ENCODE data around the gene OPCML. TPM values are rescaled to one million over a fixed set of nuclear protein-coding genes. Genes with fewer than 3 reads are reported as not detected.

The OPCML gene
- total RNA-seq, 1 experiment from 2014 or later, result not detected

DNA sequence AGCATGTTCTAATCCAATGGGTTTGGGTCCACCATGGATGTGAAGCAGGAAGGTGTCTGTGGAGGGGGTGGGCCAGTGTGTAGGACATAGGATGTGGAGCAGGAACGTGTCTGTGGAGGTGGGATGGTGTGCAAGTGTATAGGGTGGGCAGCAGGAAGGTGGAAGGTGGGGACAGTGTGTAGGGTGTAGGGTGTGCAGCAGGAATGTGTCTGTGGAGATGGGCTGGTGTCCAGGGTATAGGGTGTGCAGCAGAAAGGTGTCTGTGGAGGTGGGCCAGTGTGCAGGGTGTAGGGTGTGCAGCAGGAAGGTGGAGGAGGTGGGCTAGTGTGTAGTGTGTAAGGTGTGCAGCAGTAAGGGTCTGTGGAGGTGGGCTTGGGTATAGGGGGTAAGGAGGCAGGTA is 1093.9 kb downstream of the OPCML start:
- Histone ChIP-seq H3K9me2 (ENCODE audit: insufficient read depth) (no peaks in the 10 kb centered on the region), H3K27me3 (ENCODE audit: insufficient read depth, low read depth) (no peaks in the 10 kb centered on the region), H3F3A (ENCODE audit: insufficient read depth, low read depth) (no peaks in the 10 kb centered on the region), H4K20me1 (ENCODE audit: insufficient read depth) (no peaks in the 10 kb centered on the region), H2AFZ (no peak overlapping the region), H3K27ac (no peak overlapping the region), H3K79me2 (ENCODE audit: low read depth) (no peaks in the 10 kb centered on the region), H3K4me2 (no peak overlapping the region), H3K4me3 (no peak overlapping the region), H3K9me3 (ENCODE audit: insufficient read depth, low read depth) (no peaks in the 10 kb centered on the region), H3K36me3 (ENCODE audit: low read depth) (no peaks in the 10 kb centered on the region), H3K4me1 (replicated peaks; ENCODE audit: insufficient read depth) (no peaks in the 10 kb centered on the region)
- DNase-seq, result no peak
- intact Hi-C loops (cut with micrococcal nuclease; ENCODE audit: unreplicated experiment), result no loop called here
- CTCF ChIA-PET, result no interaction called here
- TF ChIP-seq EZH2 (IDR thresholded peaks at IDR 0.05; ENCODE audit: low read depth), result no peak
- TF ChIP-seq, protein P1, sequence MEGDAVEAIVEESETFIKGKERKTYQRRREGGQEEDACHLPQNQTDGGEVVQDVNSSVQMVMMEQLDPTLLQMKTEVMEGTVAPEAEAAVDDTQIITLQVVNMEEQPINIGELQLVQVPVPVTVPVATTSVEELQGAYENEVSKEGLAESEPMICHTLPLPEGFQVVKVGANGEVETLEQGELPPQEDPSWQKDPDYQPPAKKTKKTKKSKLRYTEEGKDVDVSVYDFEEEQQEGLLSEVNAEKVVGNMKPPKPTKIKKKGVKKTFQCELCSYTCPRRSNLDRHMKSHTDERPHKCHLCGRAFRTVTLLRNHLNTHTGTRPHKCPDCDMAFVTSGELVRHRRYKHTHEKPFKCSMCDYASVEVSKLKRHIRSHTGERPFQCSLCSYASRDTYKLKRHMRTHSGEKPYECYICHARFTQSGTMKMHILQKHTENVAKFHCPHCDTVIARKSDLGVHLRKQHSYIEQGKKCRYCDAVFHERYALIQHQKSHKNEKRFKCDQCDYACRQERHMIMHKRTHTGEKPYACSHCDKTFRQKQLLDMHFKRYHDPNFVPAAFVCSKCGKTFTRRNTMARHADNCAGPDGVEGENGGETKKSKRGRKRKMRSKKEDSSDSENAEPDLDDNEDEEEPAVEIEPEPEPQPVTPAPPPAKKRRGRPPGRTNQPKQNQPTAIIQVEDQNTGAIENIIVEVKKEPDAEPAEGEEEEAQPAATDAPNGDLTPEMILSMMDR (conservative IDR thresholded peaks at IDR 0.05), result no peak
- POLR2A ChIA-PET (ENCODE audit: unreplicated experiment), result no interaction called here
- BruUV-seq (replicated peaks), result no TSS peak

DNA sequence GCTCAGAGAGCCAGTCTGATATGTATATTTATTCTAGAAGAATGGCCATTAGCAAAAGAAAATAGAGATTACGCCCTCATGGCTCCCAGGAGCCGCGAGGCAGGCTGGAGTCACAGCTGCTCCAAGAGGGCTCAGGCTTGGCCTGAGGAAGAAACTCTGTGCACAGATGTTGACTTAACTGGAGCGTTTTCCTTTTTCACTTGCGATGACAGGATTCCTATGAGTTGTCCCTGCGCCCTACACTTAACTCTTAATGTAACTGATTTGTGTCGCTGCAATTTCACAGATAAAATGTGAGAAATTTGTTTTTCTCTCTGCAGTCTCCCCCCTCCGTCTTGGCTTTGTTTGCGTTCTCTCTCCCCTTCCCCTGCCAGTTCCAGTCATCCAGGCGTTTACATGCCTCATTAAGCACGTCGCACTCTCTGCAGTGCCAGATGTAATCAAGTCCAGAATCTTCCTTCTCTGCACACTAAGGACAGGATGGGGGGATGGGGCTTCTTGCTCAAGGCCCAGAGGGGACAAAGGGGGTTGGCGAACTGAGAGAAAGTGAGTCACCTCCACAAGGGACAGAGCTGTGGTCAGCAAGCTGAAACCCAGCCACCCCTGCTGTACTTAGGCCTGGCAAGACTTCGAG is 1101.8 kb downstream of the OPCML start:
- H3K9me2 ChIP-seq (ENCODE audit: insufficient read depth), result no peaks in the 10 kb centered on the region
- H3F3A ChIP-seq (ENCODE audit: insufficient read depth, low read depth), result no peaks in the 10 kb centered on the region
- BruUV-seq (replicated peaks), result no TSS peak
- intact Hi-C loops (cut with micrococcal nuclease; ENCODE audit: unreplicated experiment), result no loop called here
- TF ChIP-seq, protein P1 (conservative IDR thresholded peaks at IDR 0.05), result no peak
- no peak for TF ChIP-seq EZH2 (IDR thresholded peaks at IDR 0.05; ENCODE audit: low read depth)
- H4K20me1 ChIP-seq (ENCODE audit: insufficient read depth), result no peaks in the 10 kb centered on the region
- no peaks in the 10 kb centered on the region for H3K36me3 ChIP-seq (ENCODE audit: low read depth)
- no peaks in the 10 kb centered on the region for H3K4me1 ChIP-seq (replicated peaks; ENCODE audit: insufficient read depth)
- H3K4me3 ChIP-seq, result no peak overlapping the region
- no peaks in the 10 kb centered on the region for H3K9me3 ChIP-seq (ENCODE audit: insufficient read depth, low read depth)
- H3K79me2 ChIP-seq (ENCODE audit: low read depth), result no peaks in the 10 kb centered on the region
- CTCF ChIA-PET, result no interaction called here
- H3K27me3 ChIP-seq (ENCODE audit: insufficient read depth, low read depth), result peaks cover 14% of the 10 kb centered on the region
- no peak overlapping the region for H2AFZ ChIP-seq
- no peak overlapping the region for H3K27ac ChIP-seq
- POLR2A ChIA-PET (ENCODE audit: unreplicated experiment), result no interaction called here
- H3K4me2 ChIP-seq, result no peak overlapping the region
- no peak for DNase-seq

DNA sequence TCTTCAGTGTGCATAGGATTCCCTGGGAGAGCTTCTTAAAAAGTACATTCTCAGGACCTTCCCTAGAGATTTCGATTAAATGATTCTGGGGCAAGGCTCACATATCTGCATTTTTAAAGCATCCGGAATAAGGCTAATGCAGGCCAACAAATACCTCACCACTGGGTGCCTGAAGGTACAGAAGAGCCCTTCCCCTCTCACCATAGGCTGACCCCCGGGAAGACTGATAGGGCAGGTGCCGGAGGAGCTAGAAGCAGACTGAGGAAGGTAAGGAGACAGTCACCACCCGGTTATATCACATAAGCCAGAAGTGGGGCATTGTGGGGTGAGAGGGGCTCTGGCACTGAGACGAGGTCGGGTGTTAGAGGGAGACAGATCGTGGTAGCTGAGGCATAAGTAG is 1102.6 kb downstream of the OPCML start:
- H3F3A ChIP-seq (ENCODE audit: insufficient read depth, low read depth), result no peaks in the 10 kb centered on the region
- BruUV-seq (replicated peaks), result no TSS peak

More for the DNA sequence above, 1102.6 kb downstream of the OPCML start:
- no peaks in the 10 kb centered on the region for H4K20me1 ChIP-seq (ENCODE audit: insufficient read depth)
- no peaks in the 10 kb centered on the region for H3K4me1 ChIP-seq (replicated peaks; ENCODE audit: insufficient read depth)
- H3K4me2 ChIP-seq, result no peak overlapping the region
- ChIA-PET POLR2A (ENCODE audit: unreplicated experiment) (no interaction called here), CTCF (no interaction called here)
- H3K4me3 ChIP-seq, result no peak overlapping the region
- H3K79me2 ChIP-seq (ENCODE audit: low read depth), result no peaks in the 10 kb centered on the region
- H3K27me3 ChIP-seq (ENCODE audit: insufficient read depth, low read depth), result peaks cover 14% of the 10 kb centered on the region
- H3K36me3 ChIP-seq (ENCODE audit: low read depth), result no peaks in the 10 kb centered on the region
- DNase-seq, result no peak
- H2AFZ ChIP-seq, result no peak overlapping the region
- H3K9me3 ChIP-seq (ENCODE audit: insufficient read depth, low read depth), result no peaks in the 10 kb centered on the region
- TF ChIP-seq, protein P1 (conservative IDR thresholded peaks at IDR 0.05), result no peak
- no peak for TF ChIP-seq EZH2 (IDR thresholded peaks at IDR 0.05; ENCODE audit: low read depth)
- H3K27ac ChIP-seq, result no peak overlapping the region
- intact Hi-C loops (cut with micrococcal nuclease; ENCODE audit: unreplicated experiment), result no loop called here
- no peaks in the 10 kb centered on the region for H3K9me2 ChIP-seq (ENCODE audit: insufficient read depth)

Measured in PC-9 (cell line).